Neural crest cell (in vitro differentiated cells): ENCODE measurements around the gene ZCCHC24. TPM values are rescaled to one million over a fixed set of nuclear protein-coding genes. Genes with fewer than 3 reads are reported as not detected.

Experiments used
- DNase-seq: peaks from one replicate; pipeline ENCODE4 v3.0.0; 2021; ENCODE audit warnings: low read depth, mixed read lengths, low spot score
- H3K27ac Mint-ChIP-seq: one replicate; pipeline ENCODE4 v1.8.0; 2021; ENCODE audit warnings: mild to moderate bottlenecking, mixed read lengths; ENCODE audit not compliant: unreplicated experiment
- H3K27me3 Mint-ChIP-seq: 2 replicates; pipeline ENCODE4 v1.8.0; 2021; ENCODE audit warnings: low read depth, mild to moderate bottlenecking, mixed read lengths
- H3K36me3 Mint-ChIP-seq: 2 replicates; pipeline ENCODE4 v1.8.0; 2021; ENCODE audit warnings: low read depth, mild to moderate bottlenecking, mixed read lengths
- H3K4me1 Mint-ChIP-seq: 2 replicates; pipeline ENCODE4 v1.8.0; 2021; ENCODE audit warnings: mixed read lengths
- H3K4me3 Mint-ChIP-seq: one replicate; pipeline ENCODE4 v1.8.0; 2021; ENCODE audit warnings: mild to moderate bottlenecking, mixed read lengths
- H3K9me3 Mint-ChIP-seq: 2 replicates; pipeline ENCODE4 v1.8.0; 2021; ENCODE audit warnings: mixed read lengths
- total RNA-seq: library from RNA; stranded (reverse); gene quantifications from 2 replicates; pipeline ENCODE4 v1.2.1, GENCODE V29; 2021
- TF ChIP-seq, protein P1 (sequence below): fragments of 200-600 bp; sonication (generic); conservative IDR thresholded peaks from 2 replicates; pipeline ENCODE4 v1.5.0; 2021; ENCODE audit warnings: antibody characterized with exemption, mild to moderate bottlenecking

Gene ZCCHC24
- total RNA-seq, 1 donor from 2014 or later: 26.5 TPM

GRCh38 chr10:79347894-79348639, 97.4 kb downstream of the ZCCHC24 start:
- Mint-ChIP-seq H3K27me3 (no peaks in the 10 kb centered on the region), H3K27ac (peak overlapping the region; percentile 50), H3K4me1 (peaks cover 12% of the 10 kb centered on the region), H3K9me3 (no peaks in the 10 kb centered on the region), H3K36me3 (peaks cover 12% of the 10 kb centered on the region), H3K4me3 (peak overlapping the region; percentile 83)
- TF ChIP-seq, protein P1, sequence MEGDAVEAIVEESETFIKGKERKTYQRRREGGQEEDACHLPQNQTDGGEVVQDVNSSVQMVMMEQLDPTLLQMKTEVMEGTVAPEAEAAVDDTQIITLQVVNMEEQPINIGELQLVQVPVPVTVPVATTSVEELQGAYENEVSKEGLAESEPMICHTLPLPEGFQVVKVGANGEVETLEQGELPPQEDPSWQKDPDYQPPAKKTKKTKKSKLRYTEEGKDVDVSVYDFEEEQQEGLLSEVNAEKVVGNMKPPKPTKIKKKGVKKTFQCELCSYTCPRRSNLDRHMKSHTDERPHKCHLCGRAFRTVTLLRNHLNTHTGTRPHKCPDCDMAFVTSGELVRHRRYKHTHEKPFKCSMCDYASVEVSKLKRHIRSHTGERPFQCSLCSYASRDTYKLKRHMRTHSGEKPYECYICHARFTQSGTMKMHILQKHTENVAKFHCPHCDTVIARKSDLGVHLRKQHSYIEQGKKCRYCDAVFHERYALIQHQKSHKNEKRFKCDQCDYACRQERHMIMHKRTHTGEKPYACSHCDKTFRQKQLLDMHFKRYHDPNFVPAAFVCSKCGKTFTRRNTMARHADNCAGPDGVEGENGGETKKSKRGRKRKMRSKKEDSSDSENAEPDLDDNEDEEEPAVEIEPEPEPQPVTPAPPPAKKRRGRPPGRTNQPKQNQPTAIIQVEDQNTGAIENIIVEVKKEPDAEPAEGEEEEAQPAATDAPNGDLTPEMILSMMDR: no peak
- DNase-seq: no peak

- TF ChIP-seq, protein P1: peak; percentile 91
- H3K36me3 Mint-ChIP-seq: peaks cover 8% of the 10 kb centered on the region
- H3K4me3 Mint-ChIP-seq: peak within 1 kb of the TSS; percentile 83
- peaks cover 12% of the 10 kb centered on the region for H3K4me1 Mint-ChIP-seq
- H3K9me3 Mint-ChIP-seq: no peaks in the 10 kb centered on the region
- H3K27me3 Mint-ChIP-seq: no peaks in the 10 kb centered on the region
- DNase-seq: peak; percentile 95
- H3K27ac Mint-ChIP-seq: peak within 1 kb of the TSS; percentile 35
These were observed 98.1 kb downstream of the ZCCHC24 start, which contains the start of gene PPIF for GRCh38 chr10:79347226-79347893. Gene PPIF, plus strand, starts transcription at chr10:79347469. Its CDS starts 80 bp downstream, at chr10:79347549.

GRCh38 chr10:79346388-79347225, 98.8 kb downstream of the ZCCHC24 start:
- H3K4me3 Mint-ChIP-seq: peak overlapping the region; percentile 79
- peaks cover 6% of the 10 kb centered on the region for H3K36me3 Mint-ChIP-seq
- TF ChIP-seq, protein P1: no peak
- H3K27me3 Mint-ChIP-seq: no peaks in the 10 kb centered on the region
- H3K4me1 Mint-ChIP-seq: peaks cover 12% of the 10 kb centered on the region
- no peak for DNase-seq
- no peaks in the 10 kb centered on the region for H3K9me3 Mint-ChIP-seq
- H3K27ac Mint-ChIP-seq: peak overlapping the region; percentile 35

- no peak for DNase-seq
- peaks cover 6% of the 10 kb centered on the region for H3K36me3 Mint-ChIP-seq
- H3K27ac Mint-ChIP-seq: peak overlapping the region; percentile 43
- H3K4me3 Mint-ChIP-seq: peak overlapping the region; percentile 75
- no peaks in the 10 kb centered on the region for H3K9me3 Mint-ChIP-seq
- H3K27me3 Mint-ChIP-seq: no peaks in the 10 kb centered on the region
- H3K4me1 Mint-ChIP-seq: peaks cover 12% of the 10 kb centered on the region
- TF ChIP-seq, protein P1: no peak
These were observed 99.4 kb downstream of the ZCCHC24 start for GRCh38 chr10:79346012-79346340.

DNA sequence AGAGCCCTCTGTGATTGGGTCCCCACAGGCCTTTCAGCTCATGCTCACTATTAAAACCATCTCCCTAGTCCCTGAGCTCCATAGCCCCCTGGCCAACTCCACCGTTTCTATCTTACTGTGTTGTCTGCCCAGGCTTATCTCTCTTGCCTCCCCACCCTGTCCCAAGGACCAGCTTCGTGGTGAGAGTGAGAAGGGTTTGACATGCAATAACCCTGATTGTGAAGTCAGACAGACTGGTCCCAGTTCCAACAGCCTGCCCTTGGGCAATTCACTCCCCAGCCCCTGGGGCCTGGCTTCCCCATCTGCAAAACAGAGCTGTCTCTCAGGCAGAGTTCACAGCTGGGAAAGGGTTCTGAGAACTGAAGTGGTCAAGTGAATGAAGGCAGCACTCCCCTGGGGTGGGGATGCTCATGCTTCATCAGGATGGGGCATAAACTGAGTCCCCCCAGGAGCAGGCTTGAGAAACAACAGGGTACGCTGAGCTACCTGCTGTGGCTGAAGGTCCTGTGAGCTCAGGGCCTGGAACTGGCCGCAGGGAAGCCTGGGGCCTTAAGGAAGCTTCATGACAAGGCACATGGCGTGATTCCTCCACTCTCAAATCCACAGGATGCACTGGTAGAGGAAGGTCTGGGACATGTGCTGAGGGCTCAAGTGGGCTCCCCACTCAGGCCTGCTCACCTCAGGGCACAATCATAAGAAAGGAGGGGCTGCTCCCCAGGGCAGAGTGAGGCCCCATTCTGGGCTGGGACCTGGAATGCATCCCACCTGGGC, 100.0 kb downstream of the ZCCHC24 start:
- Mint-ChIP-seq H3K9me3 (no peaks in the 10 kb centered on the region), H3K27me3 (no peaks in the 10 kb centered on the region), H3K36me3 (peaks cover 6% of the 10 kb centered on the region), H3K27ac (no peak overlapping the region), H3K4me1 (peaks cover 12% of the 10 kb centered on the region), H3K4me3 (peak overlapping the region; percentile 41)
- TF ChIP-seq, protein P1: no peak
- no peak for DNase-seq
